H1 (cell line): ENCODE measurements around the gene KCP.

Experiments used
- CBX5 ChIP-seq: fragments of 300-800, 300-1000 bp; sonication (generic); IDR thresholded peaks from 2 replicates; pipeline ENCODE4 v1.7.1; 2016; ENCODE audit warnings: antibody characterized with exemption, low read length, low read depth
- CREB1 ChIP-seq: IDR thresholded peaks from 2 replicates; pipeline ENCODE4 v1.6.1; 2012; ENCODE audit warnings: inconsistent platforms
- CTCF ChIP-seq, 3 experiments: IDR thresholded peaks; 1 replicate in 2 of 3; 2 replicates in 1 of 3; pipeline versions ENCODE4 v1.5.1 to v1.6.1; 2011; ENCODE audit warnings: low read length in 3 of 3, mild to moderate bottlenecking in 3 of 3, inconsistent platforms in 2 of 3, low read depth in 1 of 3, moderate library complexity in 1 of 3; ENCODE audit not compliant: insufficient read depth in 1 of 3; ENCODE audit errors: control extremely low read depth in 1 of 3
- GABPA ChIP-seq: IDR thresholded peaks from 2 replicates; pipeline ENCODE4 v1.6.1; 2011; ENCODE audit warnings: mild to moderate bottlenecking, low read length, moderate library complexity, borderline replicate concordance; ENCODE audit not compliant: insufficient read depth
- NRF1 ChIP-seq: IDR thresholded peaks from 2 replicates; pipeline ENCODE4 v1.6.1; 2011; ENCODE audit warnings: mild to moderate bottlenecking, low read depth, low read length, improper control_type of control experiment
- SP2 ChIP-seq: IDR thresholded peaks from 2 replicates; pipeline ENCODE4 v1.6.1; 2012; ENCODE audit warnings: mild to moderate bottlenecking, low read length, inconsistent platforms
- YY1 ChIP-seq: IDR thresholded peaks from 2 replicates; pipeline ENCODE4 v1.6.1; 2011; ENCODE audit warnings: low read depth, mild to moderate bottlenecking, low read length

GRCh38 chr7:128879939-128880746 is 30.4 kb downstream of the KCP start:
- peak in 2 of 3 experiments; percentile 96 to 97; a peak in 3 of 4 replicates for TF ChIP-seq CTCF (IDR thresholded peaks at IDR 0.05; ENCODE audit: control extremely low read depth in 1 of 3, insufficient read depth in 1 of 3, low read depth in 1 of 3, low read length in 3 of 3)
- no peak for TF ChIP-seq YY1
- no peak for TF ChIP-seq SP2
- TF ChIP-seq GABPA: no peak
- TF ChIP-seq CBX5: no peak
- TF ChIP-seq CREB1: no peak
- TF ChIP-seq NRF1: no peak
